IMR-90 (cell line): ENCODE data around the gene CRHBP.

Source experiments
- MAFK ChIP-seq: IDR thresholded peaks from 2 replicates; pipeline ENCODE4 v1.6.1; 2012; ENCODE audit warnings: low read depth, low read length, improper control_type of control experiment
- POLR2A ChIP-seq: IDR thresholded peaks from 2 replicates; pipeline ENCODE4 v1.6.1; 2012; ENCODE audit warnings: mild to moderate bottlenecking, low read depth, low read length
- RAD21 ChIP-seq: IDR thresholded peaks from 2 replicates; pipeline ENCODE4 v1.6.1; 2012; ENCODE audit warnings: low read length, improper control_type of control experiment
- TF ChIP-seq, protein P1 (sequence below): conservative IDR thresholded peaks from 2 replicates; pipeline ENCODE4 v1.5.1; 2012; ENCODE audit warnings: mild to moderate bottlenecking, low read depth, low read length, improper control_type of control experiment

DNA sequence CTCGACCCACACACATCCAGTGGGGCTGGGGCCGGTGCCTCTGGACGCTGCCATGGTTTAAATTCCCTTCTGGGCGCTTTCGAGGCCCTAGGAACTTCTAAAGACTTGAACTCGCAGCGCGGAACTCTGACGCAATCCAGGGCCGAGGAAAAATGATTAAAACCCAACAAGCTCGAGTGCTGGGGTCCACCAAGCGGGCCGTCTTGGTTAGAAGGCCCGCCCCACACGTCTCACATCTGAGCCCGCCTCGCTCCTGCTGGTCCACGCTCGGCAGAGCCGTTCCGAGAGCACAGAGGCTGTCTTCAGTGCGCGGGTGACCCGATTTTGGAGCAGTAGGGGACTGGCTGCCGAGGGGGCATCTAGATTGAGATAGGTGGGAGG is 1.5 kb downstream of the CRHBP start:
- TF ChIP-seq, protein P1, sequence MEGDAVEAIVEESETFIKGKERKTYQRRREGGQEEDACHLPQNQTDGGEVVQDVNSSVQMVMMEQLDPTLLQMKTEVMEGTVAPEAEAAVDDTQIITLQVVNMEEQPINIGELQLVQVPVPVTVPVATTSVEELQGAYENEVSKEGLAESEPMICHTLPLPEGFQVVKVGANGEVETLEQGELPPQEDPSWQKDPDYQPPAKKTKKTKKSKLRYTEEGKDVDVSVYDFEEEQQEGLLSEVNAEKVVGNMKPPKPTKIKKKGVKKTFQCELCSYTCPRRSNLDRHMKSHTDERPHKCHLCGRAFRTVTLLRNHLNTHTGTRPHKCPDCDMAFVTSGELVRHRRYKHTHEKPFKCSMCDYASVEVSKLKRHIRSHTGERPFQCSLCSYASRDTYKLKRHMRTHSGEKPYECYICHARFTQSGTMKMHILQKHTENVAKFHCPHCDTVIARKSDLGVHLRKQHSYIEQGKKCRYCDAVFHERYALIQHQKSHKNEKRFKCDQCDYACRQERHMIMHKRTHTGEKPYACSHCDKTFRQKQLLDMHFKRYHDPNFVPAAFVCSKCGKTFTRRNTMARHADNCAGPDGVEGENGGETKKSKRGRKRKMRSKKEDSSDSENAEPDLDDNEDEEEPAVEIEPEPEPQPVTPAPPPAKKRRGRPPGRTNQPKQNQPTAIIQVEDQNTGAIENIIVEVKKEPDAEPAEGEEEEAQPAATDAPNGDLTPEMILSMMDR, result no peak
- no peak for TF ChIP-seq POLR2A
- TF ChIP-seq MAFK, result no peak
- no peak for TF ChIP-seq RAD21
